Neuronal stem cell (in vitro differentiated cells): ENCODE measurements around the gene GJD4.

Experiments
- DNase-seq: peaks from one replicate; pipeline ENCODE4 v3.0.0-alpha.2; 2013; ENCODE audit warnings: low spot score
- H2AFZ ChIP-seq: one replicate; pipeline ENCODE4 v1.6.1; 2013; ENCODE audit warnings: mild to moderate bottlenecking, low read length, inconsistent platforms
- H2AK5ac ChIP-seq: 2 replicates; pipeline ENCODE4 v1.6.1; 2013; ENCODE audit warnings: low read depth, mild to moderate bottlenecking, inconsistent platforms, low read length, moderate library complexity, mixed read lengths
- H2BK120ac ChIP-seq: 2 replicates; pipeline ENCODE4 v1.6.1; 2013; ENCODE audit warnings: low read depth, mild to moderate bottlenecking, inconsistent platforms, low read length, moderate library complexity, mixed read lengths
- H2BK12ac ChIP-seq: one replicate; pipeline ENCODE4 v1.6.1; 2013; ENCODE audit warnings: low read length, inconsistent platforms
- H2BK15ac ChIP-seq: 2 replicates; pipeline ENCODE4 v1.6.1; 2013; ENCODE audit warnings: mild to moderate bottlenecking, low read length, inconsistent platforms, mixed read lengths
- H2BK5ac ChIP-seq: one replicate; pipeline ENCODE4 v1.6.1; 2013; ENCODE audit warnings: inconsistent platforms, mild to moderate bottlenecking, low read length, moderate library complexity
- H3K14ac ChIP-seq: one replicate; pipeline ENCODE4 v1.6.1; 2013; ENCODE audit warnings: low read length, inconsistent platforms
- H3K18ac ChIP-seq: 2 replicates; pipeline ENCODE4 v1.6.1; 2013; ENCODE audit warnings: low read length, inconsistent platforms
- H3K23ac ChIP-seq: 2 replicates; pipeline ENCODE4 v1.6.1; 2013; ENCODE audit warnings: low read depth, mild to moderate bottlenecking, mixed read lengths, low read length, inconsistent platforms; ENCODE audit not compliant: poor library complexity
- H3K27ac ChIP-seq: replicated peaks from 3 replicates; pipeline ENCODE4 v1.5.1; 2013; ENCODE audit warnings: low read length, inconsistent platforms
- H3K27me3 ChIP-seq, 3 experiments: 2 replicates each; pipeline ENCODE4 v1.6.1; 2013; ENCODE audit warnings: low read length in 3 of 3, mild to moderate bottlenecking in 2 of 3, inconsistent platforms in 1 of 3, low read depth in 1 of 3, mixed read lengths in 1 of 3, moderate library complexity in 1 of 3; ENCODE audit not compliant: control insufficient read depth in 3 of 3, insufficient read depth in 3 of 3
- H3K36me3 ChIP-seq, 2 donors: replicated peaks in 1 of 2; 2 replicates each; pipeline ENCODE4 v1.6.1; 2013; ENCODE audit warnings: low read length in 2 of 2; ENCODE audit not compliant: control insufficient read depth in 2 of 2, insufficient read depth in 2 of 2
- H3K4ac ChIP-seq: 2 replicates; pipeline ENCODE4 v1.6.1; 2013; ENCODE audit warnings: inconsistent platforms, mild to moderate bottlenecking, low read length, moderate library complexity
- H3K4me1 ChIP-seq, 2 donors: 1 replicate in 1 of 2; 2 replicates in 1 of 2; pipeline ENCODE4 v1.6.1; 2013; ENCODE audit warnings: low read length in 2 of 2, low read depth in 1 of 2; ENCODE audit not compliant: control insufficient read depth in 2 of 2, insufficient read depth in 1 of 2
- H3K4me2 ChIP-seq: one replicate; pipeline ENCODE4 v1.6.1; 2013; ENCODE audit warnings: mild to moderate bottlenecking, low read length, inconsistent platforms; ENCODE audit not compliant: insufficient read depth, poor library complexity, severe bottlenecking
- H3K4me3 ChIP-seq, 2 donors: 2 replicates each; pipeline ENCODE4 v1.5.1; 2013; ENCODE audit warnings: low read length in 2 of 2, mild to moderate bottlenecking in 2 of 2, inconsistent platforms in 1 of 2, moderate library complexity in 1 of 2
- H3K79me1 ChIP-seq: one replicate; pipeline ENCODE4 v1.6.1; 2013; ENCODE audit warnings: low read depth, mild to moderate bottlenecking, inconsistent platforms, low read length, moderate library complexity
- H3K9ac ChIP-seq: one replicate; pipeline ENCODE4 v1.6.1; 2013; ENCODE audit warnings: mild to moderate bottlenecking, low read depth, low read length, inconsistent platforms; ENCODE audit not compliant: poor library complexity
- H3K9me3 ChIP-seq, 2 donors: replicated peaks in 1 of 2; 2 replicates each; pipeline versions ENCODE3 to v1.6.1; 2013; ENCODE audit warnings: low read length in 2 of 2, mild to moderate bottlenecking in 2 of 2, inconsistent platforms in 1 of 2, low read depth in 1 of 2, mixed read lengths in 1 of 2, moderate library complexity in 1 of 2; ENCODE audit not compliant: control insufficient read depth in 2 of 2, insufficient read depth in 1 of 2
- H4K8ac ChIP-seq: one replicate; pipeline ENCODE4 v1.6.1; 2013; ENCODE audit warnings: low read depth, mild to moderate bottlenecking, inconsistent platforms, low read length, moderate library complexity
- H4K91ac ChIP-seq: one replicate; pipeline ENCODE4 v1.6.1; 2013; ENCODE audit warnings: low read length, low read depth, mild to moderate bottlenecking, inconsistent platforms; ENCODE audit not compliant: poor library complexity
- WGBS, 2 donors: extraction: QIAGEN DNeasy Blood & Tissue Kit; methylation state at CpG; one replicate each; pipeline ENCODE4 v1.1.7; 2013; ENCODE audit warnings: missing lambda C conversion rate in 2 of 2, mixed read lengths in 1 of 2; ENCODE audit not compliant: insufficient read length in 2 of 2, insufficient replicate concordance in 1 of 2; ENCODE audit errors: extremely low coverage in 2 of 2; 5-methylcytosine and 5-hydroxymethylcytosine counted together

GJD4 gene

GRCh38 chr10:35644050-35644950 is 39.2 kb downstream of the GJD4 start:
- Histone ChIP-seq H3K36me3 (peaks cover 0 to 8% of the 10 kb centered on the region in 2 donors), H3K18ac (no peak overlapping the region), H2BK5ac (no peak overlapping the region), H3K23ac (no peak overlapping the region), H3K9me3 (peaks cover 4% of the 10 kb centered on the region in 2 donors), H3K4me1 (peaks cover 2 to 5% of the 10 kb centered on the region in 2 donors), H4K91ac (no peak overlapping the region), H3K4ac (no peak overlapping the region), H3K4me3 (peak overlapping the region in 1 of 2 donors; percentile 80), H2BK12ac (no peak overlapping the region), H2AFZ (peak overlapping the region; percentile 98), H3K27me3 (peaks cover 0 to 56% (median 4%) of the 10 kb centered on the region in 3 experiments), H2AK5ac (no peak overlapping the region), H3K79me1 (peaks cover 8% of the 10 kb centered on the region), H4K8ac (no peak overlapping the region), H2BK120ac (no peak overlapping the region), H3K9ac (no peak overlapping the region), H2BK15ac (no peak overlapping the region), H3K27ac (no peak overlapping the region), H3K14ac (no peak overlapping the region), H3K4me2 (peak overlapping the region; percentile 89)
- no CpG with 5 or more reads among the region's 13 CpGs for WGBS, 2 donors
- no peak for DNase-seq

GRCh38 chr10:35650894-35651293 is 45.8 kb downstream of the GJD4 start:
- no peak overlapping the region for H3K9ac ChIP-seq
- H2BK15ac ChIP-seq, result no peak overlapping the region
- no peak overlapping the region for H2BK5ac ChIP-seq
- no peak overlapping the region for H4K91ac ChIP-seq
- no peak overlapping the region for H3K27ac ChIP-seq
- DNase-seq, result no peak
- H3K23ac ChIP-seq, result no peak overlapping the region
- no peak overlapping the region for H2BK120ac ChIP-seq
- H3K4me1 ChIP-seq, result no peaks in the 10 kb centered on the region
- peaks cover 0 to 6% (median 0%) of the 10 kb centered on the region in 3 experiments for H3K27me3 ChIP-seq
- H2BK12ac ChIP-seq, result no peak overlapping the region
- no peak overlapping the region for H3K4me3 ChIP-seq
- H2AFZ ChIP-seq, result no peak overlapping the region
- no peaks in the 10 kb centered on the region for H3K36me3 ChIP-seq
- no peak overlapping the region for H3K18ac ChIP-seq
- WGBS, 2 donors, result no CpG with 5 or more reads among the region's 3 CpGs
- no peak overlapping the region for H4K8ac ChIP-seq
- no peak overlapping the region for H3K14ac ChIP-seq
- H2AK5ac ChIP-seq, result no peak overlapping the region
- H3K4ac ChIP-seq, result no peak overlapping the region
- no peaks in the 10 kb centered on the region for H3K79me1 ChIP-seq
- no peak overlapping the region for H3K4me2 ChIP-seq
- peaks cover 0 to 4% of the 10 kb centered on the region in 2 donors for H3K9me3 ChIP-seq

- WGBS, 2 donors, result no CpG with 5 or more reads among the region's 2 CpGs
- no peak overlapping the region for H4K91ac ChIP-seq
- H3K4me3 ChIP-seq, result no peak overlapping the region
- H3K27ac ChIP-seq, result no peak overlapping the region
- H4K8ac ChIP-seq, result no peak overlapping the region
- DNase-seq, result no peak
- no peak overlapping the region for H3K14ac ChIP-seq
- peaks cover 0 to 2% of the 10 kb centered on the region in 2 donors for H3K4me1 ChIP-seq
- H2BK5ac ChIP-seq, result no peak overlapping the region
- no peaks in the 10 kb centered on the region for H3K27me3 ChIP-seq
- no peak overlapping the region for H2BK12ac ChIP-seq
- no peak overlapping the region for H2BK120ac ChIP-seq
- H3K4ac ChIP-seq, result no peak overlapping the region
- no peak overlapping the region for H2AK5ac ChIP-seq
- H3K18ac ChIP-seq, result no peak overlapping the region
- H3K36me3 ChIP-seq, result no peaks in the 10 kb centered on the region
- H3K4me2 ChIP-seq, result no peak overlapping the region
- no peak overlapping the region for H2AFZ ChIP-seq
- H3K9me3 ChIP-seq, result no peaks in the 10 kb centered on the region
- no peaks in the 10 kb centered on the region for H3K79me1 ChIP-seq
- H3K23ac ChIP-seq, result no peak overlapping the region
- H2BK15ac ChIP-seq, result no peak overlapping the region
- H3K9ac ChIP-seq, result no peak overlapping the region
Observed at GRCh38 chr10:35652824-35653223, 47.7 kb downstream of the GJD4 start.

GRCh38 chr10:35657621-35658020 is 52.5 kb downstream of the GJD4 start:
- no peak overlapping the region for H2BK120ac ChIP-seq

More at GRCh38 chr10:35657621-35658020, 52.5 kb downstream of the GJD4 start:
- no peak overlapping the region for H4K91ac ChIP-seq
- no peak overlapping the region for H3K4me3 ChIP-seq
- no peaks in the 10 kb centered on the region for H3K79me1 ChIP-seq
- no peak for DNase-seq
- WGBS, 2 donors, result no CpG with 5 or more reads among the region's 5 CpGs
- no peak overlapping the region for H4K8ac ChIP-seq
- peaks cover 0 to 2% of the 10 kb centered on the region in 2 donors for H3K4me1 ChIP-seq
- no peak overlapping the region for H2AFZ ChIP-seq
- H3K27ac ChIP-seq, result no peak overlapping the region
- H2AK5ac ChIP-seq, result no peak overlapping the region
- H3K36me3 ChIP-seq, result no peaks in the 10 kb centered on the region
- no peak overlapping the region for H2BK12ac ChIP-seq
- H3K4ac ChIP-seq, result no peak overlapping the region
- H3K14ac ChIP-seq, result no peak overlapping the region
- no peak overlapping the region for H3K9ac ChIP-seq
- H3K27me3 ChIP-seq, result no peaks in the 10 kb centered on the region
- no peak overlapping the region for H2BK5ac ChIP-seq
- H3K4me2 ChIP-seq, result no peak overlapping the region
- H3K9me3 ChIP-seq, result no peaks in the 10 kb centered on the region
- no peak overlapping the region for H3K18ac ChIP-seq
- H3K23ac ChIP-seq, result no peak overlapping the region
- H2BK15ac ChIP-seq, result no peak overlapping the region
